B cell (primary cell): ENCODE data around the gene GRIK2. TPM values are rescaled to one million over a fixed set of nuclear protein-coding genes. Genes with fewer than 3 reads are reported as not detected.

Experiments
- ATAC-seq: fragments of 200-7000 bp; cut with Tn5 transposase; one replicate; pipeline ENCODE4 v1.10.0; 2021; ENCODE audit warnings: low read depth, mild to moderate bottlenecking, moderate number of reproducible peaks, moderate library complexity
- CTCF ChIA-PET: fragments of 350-600 bp; sonication (Branson Sonifier 250); formaldehyde crosslinking; loops from one replicate; lab custom pipeline; 2021; ENCODE audit warnings: antibody characterized with exemption, inconsistent platforms; lab: Charles Lee
- POLR2A ChIA-PET: fragments of 350-600 bp; sonication (Branson Sonifier 250); formaldehyde crosslinking; loops from one replicate; lab custom pipeline; 2021; ENCODE audit warnings: antibody characterized with exemption; lab: Charles Lee
- DNase-seq: peaks from one replicate; pipeline ENCODE4 v3.0.0; 2013
- H2AFZ ChIP-seq: 2 replicates; pipeline ENCODE4 v1.6.1; 2012; ENCODE audit warnings: mild to moderate bottlenecking, low read depth, low read length; ENCODE audit not compliant: insufficient read depth, poor library complexity, severe bottlenecking
- H3K27ac ChIP-seq, 2 donors: 1 replicate in 1 of 2; 2 replicates in 1 of 2; pipeline ENCODE4 v1.5.1; 2012 to 2013; ENCODE audit warnings: low read length in 2 of 2, mild to moderate bottlenecking in 2 of 2, moderate library complexity in 1 of 2
- H3K27me3 ChIP-seq, 4 experiments: fragments of 200-600 bp in 1 of 4; sonication (generic) in 1 of 4; replicated peaks in 1 of 4; 1 replicate in 2 of 4; 2 replicates in 2 of 4; pipeline versions ENCODE4 v1.6.1 to v1.7.0; 2013 to 2016; ENCODE audit warnings: low read length in 3 of 4, mild to moderate bottlenecking in 2 of 4, mixed read lengths in 1 of 4, moderate library complexity in 1 of 4; ENCODE audit not compliant: insufficient read depth in 4 of 4, control insufficient read depth in 3 of 4; ENCODE audit errors: control extremely low read depth in 1 of 4
- H3K36me3 ChIP-seq, 2 experiments: replicated peaks in 1 of 2; 1 replicate in 1 of 2; 2 replicates in 1 of 2; pipeline versions ENCODE4 v1.6.1 to v1.7.1; 2013; ENCODE audit warnings: low read length in 1 of 2; ENCODE audit not compliant: insufficient read depth in 2 of 2, control insufficient read depth in 1 of 2; ENCODE audit errors: control extremely low read depth in 1 of 2, extremely low read depth in 1 of 2
- H3K4me1 ChIP-seq, 2 donors: fragments of 200-600 bp in 1 of 2; sonication (generic) in 1 of 2; 1 replicate in 1 of 2; 2 replicates in 1 of 2; pipeline versions ENCODE4 v1.5.1 to v1.6.1; 2013 to 2017; ENCODE audit warnings: low read length in 2 of 2; ENCODE audit not compliant: control insufficient read depth in 2 of 2, insufficient read depth in 2 of 2
- H3K4me2 ChIP-seq: replicated peaks from 2 replicates; pipeline ENCODE3; 2012; ENCODE audit warnings: mild to moderate bottlenecking, low read depth, low read length; ENCODE audit not compliant: poor library complexity, severe bottlenecking
- H3K4me3 ChIP-seq, 5 experiments: fragments of 200-600 bp in 1 of 5; sonication (generic) in 1 of 5; 1 replicate in 3 of 5; 2 replicates in 2 of 5; pipeline versions ENCODE4 v1.5.1 to v1.7.0; 2011 to 2016; ENCODE audit warnings: low read length in 4 of 5, mild to moderate bottlenecking in 4 of 5, low read depth in 2 of 5, control low read depth in 1 of 5, moderate library complexity in 1 of 5; ENCODE audit not compliant: insufficient read depth in 1 of 5; ENCODE audit errors: control extremely low read depth in 1 of 5, extremely low read depth in 1 of 5
- H3K79me2 ChIP-seq: fragments of 200-600 bp; sonication (generic); one replicate; pipeline ENCODE4 v1.6.0; 2016; ENCODE audit warnings: low read length; ENCODE audit not compliant: control insufficient read depth, insufficient read depth
- H3K9ac ChIP-seq: fragments of 200-600 bp; sonication (generic); 2 replicates; pipeline ENCODE4 v1.6.1; 2017; ENCODE audit warnings: mild to moderate bottlenecking, low read length, moderate library complexity
- H3K9me3 ChIP-seq, 3 donors: one replicate each; pipeline versions ENCODE4 v1.6.1 to v1.7.1; 2013; ENCODE audit warnings: low read length in 2 of 3; ENCODE audit not compliant: control insufficient read depth in 2 of 3, insufficient read depth in 1 of 3; ENCODE audit errors: control extremely low read depth in 1 of 3
- H4K20me1 ChIP-seq: 2 replicates; pipeline ENCODE4 v1.6.0; 2012; ENCODE audit warnings: mild to moderate bottlenecking, low read length; ENCODE audit not compliant: insufficient read depth, control insufficient read depth, poor library complexity, severe bottlenecking
- H3K27ac Mint-ChIP-seq: one replicate; pipeline ENCODE4 v1.8.0; 2021; ENCODE audit warnings: mixed read lengths
- H3K27me3 Mint-ChIP-seq: one replicate; pipeline ENCODE4 v1.8.0; 2021; ENCODE audit warnings: mixed read lengths
- H3K4me1 Mint-ChIP-seq: one replicate; pipeline ENCODE4 v1.8.0; 2021; ENCODE audit warnings: mixed read lengths
- H3K4me3 Mint-ChIP-seq: one replicate; pipeline ENCODE4 v1.8.0; 2021; ENCODE audit warnings: mixed read lengths
- H3K9me3 Mint-ChIP-seq: one replicate; pipeline ENCODE4 v1.8.0; 2022; ENCODE audit warnings: mixed read lengths; ENCODE audit not compliant: insufficient read depth
- EZH2 ChIP-seq: IDR thresholded peaks from 2 replicates; pipeline ENCODE4 v1.6.1; 2012; ENCODE audit warnings: borderline replicate concordance, low read depth, mild to moderate bottlenecking, moderate library complexity, low read length; ENCODE audit not compliant: insufficient read depth, poor library complexity, severe bottlenecking
- WGBS: methylation state at CpG from one replicate; pipeline ENCODE4 v1.1.5; 2013; ENCODE audit warnings: missing lambda C conversion rate; ENCODE audit not compliant: insufficient coverage; 5-methylcytosine and 5-hydroxymethylcytosine counted together
- intact Hi-C: fragments of 100-400 bp; cut with micrococcal nuclease; formaldehyde crosslinking; loops from one replicate; pipeline ENCODE4 v1.10.0; 2022
- polyA plus RNA-seq: library from polyadenylated mRNA; depleted of rRNA; stranded (reverse); fragments of >200 nt; gene quantifications from 2 replicates; pipeline ENCODE4 v1.2.3, GENCODE V29; 2012
- total RNA-seq, 2 donors: library from RNA; stranded (reverse); fragments of 120-200 nt in 1 of 2; gene quantifications; 1 replicate in 1 of 2; 2 replicates in 1 of 2; pipeline versions ENCODE4 v1.2.3 to v1.2.4, GENCODE V29; 2013 to 2022
- TF ChIP-seq, protein P1 (sequence below): fragments of 200-600 bp; IDR thresholded peaks from one replicate; pipeline ENCODE4 v1.8.0; 2022; ENCODE audit warnings: antibody characterized with exemption, mild to moderate bottlenecking

The GRIK2 gene
- total and polyA plus RNA-seq, 2 donors (not counting 1 experiment from before 2014, with no cell fraction given), result not detected

DNA sequence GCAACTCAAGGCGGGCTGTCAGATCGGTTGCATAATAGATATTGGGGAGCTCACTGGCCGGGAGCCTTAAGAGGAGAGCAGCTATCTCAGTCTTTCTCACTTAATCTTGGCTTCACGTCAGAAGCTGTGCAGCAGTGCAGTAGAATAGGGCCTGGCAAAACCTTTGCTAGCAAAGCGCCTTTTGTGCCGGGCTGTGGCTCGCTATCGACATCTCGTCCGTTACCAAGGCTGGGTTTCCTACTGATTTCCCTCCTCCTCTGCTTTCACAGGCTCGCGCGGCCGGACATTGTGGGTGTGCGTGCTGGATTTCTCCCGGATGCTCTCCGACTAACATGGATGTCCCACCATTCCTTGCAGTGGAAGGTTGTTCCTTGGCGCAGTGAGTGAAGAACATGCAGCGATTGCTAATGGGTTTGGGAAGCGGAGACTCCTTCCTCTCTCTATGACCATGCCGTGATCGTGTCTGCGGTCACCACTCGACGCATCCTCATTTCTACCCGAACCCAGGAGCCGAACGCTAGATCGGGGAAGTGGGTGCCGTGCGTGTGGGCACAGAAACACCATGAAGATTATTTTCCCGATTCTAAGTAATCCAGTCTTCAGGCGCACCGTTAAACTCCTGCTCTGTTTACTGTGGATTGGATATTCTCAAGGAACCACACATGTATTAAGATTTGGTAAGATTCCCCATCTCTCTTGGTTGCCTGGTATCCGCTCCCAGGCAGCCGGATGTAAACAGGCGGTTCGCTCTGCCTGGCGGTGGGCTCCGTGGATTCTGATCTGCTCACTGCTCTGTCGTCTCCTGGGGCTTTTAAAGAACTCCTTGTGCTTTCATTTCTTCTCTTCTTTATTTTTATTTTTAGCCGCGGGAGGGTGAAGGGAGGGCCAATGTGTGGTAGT is 5.5 kb downstream of the GRIK2 start:
- no peak overlapping the region for H3K4me3 Mint-ChIP-seq
- H3K4me1 Mint-ChIP-seq, result no peaks in the 10 kb centered on the region
- Histone ChIP-seq H3K4me3 (no peak overlapping the region), H3K79me2 (no peaks in the 10 kb centered on the region), H4K20me1 (no peaks in the 10 kb centered on the region), H3K27me3 (peaks cover 0 to 39% (median 32%) of the 10 kb centered on the region in 4 experiments), H3K36me3 (no peaks in the 10 kb centered on the region), H3K9ac (no peak overlapping the region), H2AFZ (no peak overlapping the region), H3K4me2 (no peak overlapping the region), H3K9me3 (peaks cover 0 to 23% (median 0%) of the 10 kb centered on the region in 3 donors), H3K27ac (no peak overlapping the region), H3K4me1 (no peaks in the 10 kb centered on the region)
- ChIA-PET CTCF (no interaction called here), POLR2A (no interaction called here)
- DNase-seq (no peak), ATAC-seq (no peak)
- TF ChIP-seq, protein P1, sequence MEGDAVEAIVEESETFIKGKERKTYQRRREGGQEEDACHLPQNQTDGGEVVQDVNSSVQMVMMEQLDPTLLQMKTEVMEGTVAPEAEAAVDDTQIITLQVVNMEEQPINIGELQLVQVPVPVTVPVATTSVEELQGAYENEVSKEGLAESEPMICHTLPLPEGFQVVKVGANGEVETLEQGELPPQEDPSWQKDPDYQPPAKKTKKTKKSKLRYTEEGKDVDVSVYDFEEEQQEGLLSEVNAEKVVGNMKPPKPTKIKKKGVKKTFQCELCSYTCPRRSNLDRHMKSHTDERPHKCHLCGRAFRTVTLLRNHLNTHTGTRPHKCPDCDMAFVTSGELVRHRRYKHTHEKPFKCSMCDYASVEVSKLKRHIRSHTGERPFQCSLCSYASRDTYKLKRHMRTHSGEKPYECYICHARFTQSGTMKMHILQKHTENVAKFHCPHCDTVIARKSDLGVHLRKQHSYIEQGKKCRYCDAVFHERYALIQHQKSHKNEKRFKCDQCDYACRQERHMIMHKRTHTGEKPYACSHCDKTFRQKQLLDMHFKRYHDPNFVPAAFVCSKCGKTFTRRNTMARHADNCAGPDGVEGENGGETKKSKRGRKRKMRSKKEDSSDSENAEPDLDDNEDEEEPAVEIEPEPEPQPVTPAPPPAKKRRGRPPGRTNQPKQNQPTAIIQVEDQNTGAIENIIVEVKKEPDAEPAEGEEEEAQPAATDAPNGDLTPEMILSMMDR, result no peak
- TF ChIP-seq EZH2, result no peak
- H3K27ac Mint-ChIP-seq, result no peak overlapping the region
- peaks cover 2% of the 10 kb centered on the region for H3K9me3 Mint-ChIP-seq
- 18% methylated on average over 18 of the region's 43 CpGs for WGBS
- peaks cover 60% of the 10 kb centered on the region for H3K27me3 Mint-ChIP-seq
- intact Hi-C loops, result no loop called here

DNA sequence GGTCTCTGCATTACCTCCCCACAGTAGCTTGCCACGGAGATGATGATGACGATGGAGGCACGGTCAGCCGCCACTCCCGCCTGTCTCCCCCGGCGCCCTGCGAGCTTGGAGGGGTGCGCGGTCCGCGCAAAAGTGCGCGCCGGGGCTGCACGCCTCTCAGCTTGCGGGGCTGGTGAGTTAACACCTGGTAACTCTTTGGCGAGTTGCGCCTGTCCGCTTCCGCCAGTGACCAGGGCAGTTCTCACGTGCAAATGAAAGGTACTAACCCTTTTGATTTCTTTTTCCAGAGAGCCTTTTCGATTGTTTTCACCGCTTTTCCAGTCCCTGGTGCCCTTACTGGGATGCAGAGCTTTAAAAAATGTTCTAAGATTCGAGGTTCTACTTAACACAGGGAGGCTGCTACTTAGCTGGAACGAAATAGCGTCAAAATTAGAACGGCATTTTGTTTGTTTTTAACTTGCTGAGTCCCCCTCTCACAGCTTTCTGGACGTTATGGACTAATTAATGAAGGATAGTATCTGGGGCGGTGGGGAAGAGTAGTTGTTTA is 6.2 kb downstream of the GRIK2 start:
- H3K27ac ChIP-seq, result no peak overlapping the region
- Mint-ChIP-seq H3K4me1 (no peaks in the 10 kb centered on the region), H3K27ac (no peak overlapping the region), H3K9me3 (peaks cover 2% of the 10 kb centered on the region), H3K27me3 (peaks cover 57% of the 10 kb centered on the region), H3K4me3 (no peak overlapping the region)
- TF ChIP-seq EZH2, result no peak
- TF ChIP-seq, protein P1, result no peak
- H3K27me3 ChIP-seq, result peaks cover 0 to 34% (median 32%) of the 10 kb centered on the region in 4 experiments
- no peaks in the 10 kb centered on the region for H3K79me2 ChIP-seq
- intact Hi-C loops, result no loop called here
- H3K4me1 ChIP-seq, result no peaks in the 10 kb centered on the region
- no peaks in the 10 kb centered on the region for H4K20me1 ChIP-seq
- no peak overlapping the region for H3K9ac ChIP-seq
- H3K9me3 ChIP-seq, result peaks cover 0 to 21% (median 0%) of the 10 kb centered on the region in 3 donors
- ChIA-PET POLR2A (no interaction called here), CTCF (no interaction called here)
- H3K4me3 ChIP-seq, result no peak overlapping the region
- no peaks in the 10 kb centered on the region for H3K36me3 ChIP-seq
- H2AFZ ChIP-seq, result no peak overlapping the region
- no peak for ATAC-seq
- H3K4me2 ChIP-seq, result no peak overlapping the region
- DNase-seq, result no peak
- WGBS, result 14% methylated on average over 30 of the region's 30 CpGs
